Peyer's patch (tissue), 4 donors: ENCODE results near the gene MAGI3.

ENCODE experiments used
- POLR2A ChIP-seq, 2 donors: fragments of 450-650 bp; IDR thresholded peaks; one replicate each; pipeline ENCODE4 v1.5.1; 2017; ENCODE audit warnings: antibody characterized with exemption in 2 of 2, mild to moderate bottlenecking in 2 of 2, moderate library complexity in 2 of 2
- TF ChIP-seq, protein P1 (sequence below), 6 experiments: fragments of 450-650 bp in 4 of 6; fragments of 200-600 bp in 2 of 6; sonication (generic) in 1 of 6; IDR thresholded peaks; one replicate each; pipeline ENCODE4 v1.5.1; 2017 to 2019; ENCODE audit warnings: antibody characterized with exemption in 6 of 6, mild to moderate bottlenecking in 3 of 6, moderate library complexity in 1 of 6

- TF ChIP-seq, protein P1, sequence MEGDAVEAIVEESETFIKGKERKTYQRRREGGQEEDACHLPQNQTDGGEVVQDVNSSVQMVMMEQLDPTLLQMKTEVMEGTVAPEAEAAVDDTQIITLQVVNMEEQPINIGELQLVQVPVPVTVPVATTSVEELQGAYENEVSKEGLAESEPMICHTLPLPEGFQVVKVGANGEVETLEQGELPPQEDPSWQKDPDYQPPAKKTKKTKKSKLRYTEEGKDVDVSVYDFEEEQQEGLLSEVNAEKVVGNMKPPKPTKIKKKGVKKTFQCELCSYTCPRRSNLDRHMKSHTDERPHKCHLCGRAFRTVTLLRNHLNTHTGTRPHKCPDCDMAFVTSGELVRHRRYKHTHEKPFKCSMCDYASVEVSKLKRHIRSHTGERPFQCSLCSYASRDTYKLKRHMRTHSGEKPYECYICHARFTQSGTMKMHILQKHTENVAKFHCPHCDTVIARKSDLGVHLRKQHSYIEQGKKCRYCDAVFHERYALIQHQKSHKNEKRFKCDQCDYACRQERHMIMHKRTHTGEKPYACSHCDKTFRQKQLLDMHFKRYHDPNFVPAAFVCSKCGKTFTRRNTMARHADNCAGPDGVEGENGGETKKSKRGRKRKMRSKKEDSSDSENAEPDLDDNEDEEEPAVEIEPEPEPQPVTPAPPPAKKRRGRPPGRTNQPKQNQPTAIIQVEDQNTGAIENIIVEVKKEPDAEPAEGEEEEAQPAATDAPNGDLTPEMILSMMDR (IDR thresholded peaks at IDR 0.05), result no peak
- TF ChIP-seq POLR2A (IDR thresholded peaks at IDR 0.05), result no peak
Observed at GRCh38 chr1:113533061-113533460, 142.7 kb downstream of the MAGI3 start.
